Thoracic aorta (tissue), 2 donors: ENCODE measurements around the gene IQCE. TPM values are rescaled to one million over a fixed set of nuclear protein-coding genes. Genes with fewer than 3 reads are reported as not detected.

Experiments
- ATAC-seq: fragments of 150-250 bp; one replicate; pipeline ENCODE4 v1.8.0; 2017; ENCODE audit warnings: low read depth; ENCODE audit not compliant: insufficient number of reproducible peaks, low FRiP score
- DNase-seq: peaks from one replicate; pipeline ENCODE4 v3.0.0-alpha.2; 2020; ENCODE audit warnings: low spot score
- H3K27ac ChIP-seq, 2 donors: fragments of 200-600 bp; sonication (generic); 1 replicate in 1 of 2; 2 replicates in 1 of 2; pipeline ENCODE4 v1.5.1; 2016; ENCODE audit warnings: mild to moderate bottlenecking in 2 of 2, moderate library complexity in 2 of 2
- H3K27me3 ChIP-seq: fragments of 200-600 bp; sonication (generic); replicated peaks from 2 replicates; pipeline ENCODE4 v1.6.0; 2016; ENCODE audit warnings: mild to moderate bottlenecking; ENCODE audit not compliant: insufficient read depth
- H3K36me3 ChIP-seq: fragments of 200-600 bp; sonication (generic); one replicate; pipeline ENCODE4 v1.5.1; 2016
- H3K4me1 ChIP-seq, 2 donors: fragments of 200-600 bp; sonication (generic); 1 replicate in 1 of 2; 2 replicates in 1 of 2; pipeline versions ENCODE4 v1.5.1 to v1.6.0; 2016; ENCODE audit warnings: low read depth in 2 of 2, mild to moderate bottlenecking in 1 of 2; ENCODE audit not compliant: control insufficient read depth in 1 of 2
- H3K4me3 ChIP-seq: fragments of 200-600 bp; sonication (generic); 2 replicates; pipeline ENCODE4 v1.5.1; 2016; ENCODE audit warnings: mild to moderate bottlenecking
- H3K9me3 ChIP-seq: fragments of 200-600 bp; sonication (generic); 2 replicates; pipeline ENCODE4 v1.5.1; 2016
- CTCF ChIP-seq: fragments of 200-600 bp; sonication (generic); IDR thresholded peaks from one replicate; pipeline ENCODE4 v1.5.1; 2019; ENCODE audit warnings: antibody characterized with exemption
- total RNA-seq, 2 donors: library from RNA; depleted of rRNA; stranded (reverse); fragments of >200 nt; gene quantifications; one replicate each; pipeline versions ENCODE4 v1.1.0 to v1.2.3, GENCODE V29; 2016

The IQCE gene
- total RNA-seq, 2 donors from 2014 or later, result 10.6 to 40.1 TPM

DNA sequence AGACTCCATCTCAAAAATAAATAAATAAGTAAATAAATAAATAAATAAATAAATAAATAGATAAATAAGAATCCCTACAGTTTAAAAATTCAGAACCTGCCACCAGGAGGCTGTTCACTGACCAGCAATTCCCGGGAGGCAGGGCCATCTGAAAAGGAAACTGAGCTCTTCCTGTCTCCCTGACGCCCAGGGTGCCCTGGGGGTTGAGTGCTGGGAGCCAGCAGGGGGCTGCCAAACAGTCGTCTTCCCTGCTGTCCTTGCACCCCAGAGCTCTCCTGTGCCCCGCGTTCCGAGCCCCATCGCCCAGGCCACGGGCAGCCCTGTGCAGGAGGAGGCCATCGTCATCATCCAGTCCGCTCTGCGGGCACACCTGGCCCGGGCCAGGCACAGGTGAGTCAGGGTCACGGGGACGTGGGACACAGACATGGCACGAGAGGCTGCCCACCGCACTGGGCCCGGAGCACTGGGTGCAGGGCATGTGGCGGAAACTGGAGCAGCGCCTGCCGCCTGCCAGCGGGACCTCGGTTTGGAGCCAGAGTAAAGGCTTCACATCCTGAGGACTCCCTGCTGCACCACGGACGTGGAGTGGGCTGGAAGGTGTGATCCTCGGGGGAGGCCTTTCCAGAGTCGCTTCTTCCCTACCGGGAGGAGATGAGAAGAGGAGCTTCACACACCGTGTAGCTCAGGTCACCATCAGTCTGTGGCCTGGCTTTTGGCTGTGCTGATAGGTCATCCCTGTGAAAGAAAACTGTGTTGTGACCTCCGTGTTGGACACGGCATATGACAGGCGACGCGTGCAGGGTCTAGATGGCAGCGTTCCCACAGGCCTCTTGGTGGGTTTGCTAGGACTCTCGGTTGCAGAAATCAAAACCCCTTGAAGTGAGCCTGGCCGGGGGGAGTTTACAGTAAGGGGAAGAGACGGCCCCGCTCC is 47.1 kb downstream of the IQCE start:
- Histone ChIP-seq H3K4me3 (no peak overlapping the region), H3K36me3 (no peaks in the 10 kb centered on the region), H3K27ac (no peak overlapping the region), H3K9me3 (no peaks in the 10 kb centered on the region), H3K4me1 (peaks cover 10 to 19% of the 10 kb centered on the region in 2 donors), H3K27me3 (no peaks in the 10 kb centered on the region)
- ATAC-seq (no peak), DNase-seq (no peak)
- no peak for TF ChIP-seq CTCF

DNA sequence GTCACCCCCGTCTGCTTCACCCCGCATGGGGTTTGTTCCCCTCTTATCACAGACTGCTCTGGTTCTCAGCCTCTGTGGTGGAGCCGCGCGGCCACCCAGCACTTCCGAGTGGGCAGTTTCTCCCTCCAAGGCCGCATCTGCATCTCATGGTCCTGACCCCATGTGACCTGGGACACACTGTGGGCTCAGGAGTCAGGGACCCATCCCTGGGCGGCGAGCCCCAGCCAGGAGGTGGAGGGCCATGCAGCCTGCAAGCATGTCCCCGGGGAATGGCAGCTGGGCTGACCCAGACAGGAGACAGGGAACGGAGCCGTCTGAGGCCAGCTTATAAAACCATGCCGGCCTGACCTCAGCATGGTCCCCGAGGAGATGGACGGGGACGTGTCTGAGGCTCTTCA is 47.8 kb downstream of the IQCE start:
- H3K27ac ChIP-seq, result peak overlapping the region; percentile 68 to 69
- no peaks in the 10 kb centered on the region for H3K27me3 ChIP-seq
- ATAC-seq (no peak), DNase-seq (no peak)
- TF ChIP-seq CTCF, result no peak
- H3K9me3 ChIP-seq, result no peaks in the 10 kb centered on the region
- H3K4me3 ChIP-seq, result peak overlapping the region; percentile 5
- no peaks in the 10 kb centered on the region for H3K36me3 ChIP-seq
- peaks cover 10 to 19% of the 10 kb centered on the region in 2 donors for H3K4me1 ChIP-seq

- Histone ChIP-seq H3K9me3 (no peaks in the 10 kb centered on the region), H3K27ac (peak overlapping the region; percentile 68 to 69), H3K4me3 (peak overlapping the region; percentile 5), H3K36me3 (no peaks in the 10 kb centered on the region), H3K4me1 (peaks cover 10 to 20% of the 10 kb centered on the region in 2 donors), H3K27me3 (no peaks in the 10 kb centered on the region)
- peak; percentile 40 for DNase-seq
- ATAC-seq, result peak; percentile 70
- no peak for TF ChIP-seq CTCF
These were observed 48.5 kb downstream of the IQCE start for GRCh38 chr7:2607122-2607922.

DNA sequence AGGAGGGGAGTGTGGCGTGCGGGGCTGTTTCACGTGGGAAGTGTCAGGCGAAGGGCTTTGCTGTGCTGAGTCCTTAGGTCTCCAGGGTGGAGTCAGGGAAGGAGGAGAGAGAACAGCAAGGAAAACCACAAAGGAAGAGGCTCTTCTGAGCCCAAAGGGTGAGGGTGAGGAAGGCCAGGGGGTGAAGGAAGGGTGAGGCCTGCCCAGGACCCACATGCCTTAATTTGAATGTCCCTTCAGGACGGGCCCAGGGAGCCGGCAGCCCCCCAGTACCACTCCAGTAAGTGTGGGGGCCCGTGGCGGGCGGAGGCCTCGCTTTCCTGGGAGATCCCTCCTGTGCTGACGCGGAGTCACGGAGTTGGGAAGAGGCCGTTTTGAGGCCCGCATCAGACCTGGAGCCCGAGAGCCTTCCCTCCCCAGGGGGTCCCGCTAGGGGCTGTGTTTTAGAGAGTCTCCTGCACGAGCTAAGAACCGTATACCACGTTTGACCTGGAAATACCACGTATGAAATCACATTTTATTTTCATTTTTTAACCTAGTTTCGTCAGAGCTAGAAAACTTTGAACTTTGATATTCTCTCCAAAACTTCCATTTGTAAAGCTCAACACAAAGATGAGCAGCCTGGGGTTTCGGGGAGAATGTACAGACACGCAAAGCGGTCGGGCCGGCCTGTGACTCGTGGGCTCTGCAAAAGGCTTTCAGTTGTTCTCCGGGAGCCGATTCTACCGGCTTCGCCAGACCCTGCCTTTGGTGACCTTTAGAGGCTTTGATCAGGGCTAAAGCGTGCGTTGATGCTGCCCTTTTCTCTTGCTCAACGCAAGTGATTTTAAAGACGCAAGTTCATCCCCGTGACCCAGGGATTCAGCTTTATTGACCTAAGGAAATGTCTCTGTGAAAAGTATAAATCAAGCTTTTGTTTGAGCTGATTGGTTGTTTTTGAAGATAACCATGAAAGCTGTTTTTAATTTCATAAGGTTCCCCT is 49.4 kb downstream of the IQCE start:
- no peak for TF ChIP-seq CTCF
- Histone ChIP-seq H3K9me3 (no peaks in the 10 kb centered on the region), H3K36me3 (no peaks in the 10 kb centered on the region), H3K27ac (peak overlapping the region; percentile 68 to 69), H3K27me3 (no peaks in the 10 kb centered on the region), H3K4me1 (peaks cover 12 to 29% of the 10 kb centered on the region in 2 donors), H3K4me3 (no peak overlapping the region)
- ATAC-seq (no peak), DNase-seq (no peak)
